AG10803 (cell line): ENCODE results near the gene GBF1.

Experiments
- DNase-seq: peaks from one replicate; pipeline ENCODE4 v3.0.0; 2010; ENCODE audit warnings: low read depth
- H3K4me3 ChIP-seq: 2 replicates; pipeline ENCODE4 v1.5.1; 2011; ENCODE audit warnings: mild to moderate bottlenecking, low read length, control low read depth
- CTCF ChIP-seq: conservative IDR thresholded peaks from 2 replicates; pipeline ENCODE4 v1.5.1; 2011; ENCODE audit warnings: mild to moderate bottlenecking, low read length, control low read depth, inconsistent platforms

GBF1 gene

DNA sequence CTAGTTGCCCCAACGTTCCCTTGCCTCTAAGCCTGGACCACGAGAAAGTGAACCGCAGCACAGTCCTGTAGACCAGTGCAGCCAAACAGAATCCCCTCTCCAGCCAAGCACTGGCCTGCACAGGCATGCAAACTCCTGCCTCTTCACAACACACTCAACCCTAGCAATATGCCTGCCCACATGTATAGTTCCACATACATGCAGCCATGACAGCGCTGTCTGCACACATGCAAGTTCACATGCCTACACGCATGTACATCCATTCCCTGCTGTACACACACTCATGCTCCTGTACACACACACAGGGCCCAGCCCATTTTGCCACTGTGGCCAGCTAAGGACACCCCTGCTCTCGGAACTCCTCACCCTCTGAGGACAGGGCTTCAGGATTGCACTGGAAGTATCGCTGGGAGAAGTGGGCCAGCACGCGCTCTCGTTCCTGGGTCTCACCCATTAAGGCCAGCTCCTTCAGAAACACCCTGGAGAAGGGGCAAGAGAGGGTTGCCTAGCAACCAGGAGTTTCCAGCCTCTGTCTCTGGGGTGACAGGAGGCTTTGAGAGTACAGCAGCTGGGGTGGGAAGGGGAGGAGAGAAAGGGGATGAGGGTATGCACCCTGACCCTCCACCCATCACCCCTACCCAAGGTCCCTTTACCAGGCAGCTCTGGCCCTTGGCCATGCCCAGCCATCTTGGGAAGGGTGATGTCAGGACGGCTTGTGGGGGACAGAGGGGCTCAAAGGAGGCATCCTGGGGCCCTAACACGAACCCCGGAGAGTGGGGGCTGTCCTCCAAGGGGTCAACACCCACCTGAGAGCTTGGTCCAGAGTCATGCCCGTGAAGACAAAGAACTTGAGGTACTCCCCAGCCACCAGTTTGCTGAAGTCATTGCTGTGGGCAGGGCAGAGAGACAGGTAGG lies 166.3 kb downstream of the GBF1 start:
- DNase-seq, result no peak
- no peak overlapping the region for H3K4me3 ChIP-seq
- TF ChIP-seq CTCF, result no peak

DNA sequence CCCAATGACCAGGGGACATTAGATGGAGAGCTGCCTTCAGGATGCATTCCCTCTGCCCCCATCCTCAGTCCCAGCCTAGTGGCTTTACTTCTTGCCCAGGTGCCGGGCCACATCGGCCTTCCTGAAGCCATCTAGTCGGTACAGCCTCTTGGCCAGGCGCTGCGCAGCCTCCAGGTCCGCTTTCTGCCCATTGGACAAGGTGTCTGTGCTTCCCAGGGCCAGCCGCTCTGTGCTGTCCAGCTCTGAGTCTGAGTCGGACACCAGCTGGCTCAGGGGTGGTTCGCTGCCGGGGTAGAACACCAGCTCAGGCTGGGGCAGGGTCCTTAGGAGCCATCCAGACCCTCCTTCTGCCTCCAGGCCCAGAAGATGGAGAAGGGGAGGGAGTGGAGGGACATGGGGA lies 167.0 kb downstream of the GBF1 start:
- H3K4me3 ChIP-seq, result no peak overlapping the region
- no peak for TF ChIP-seq CTCF
- DNase-seq, result no peak

DNA sequence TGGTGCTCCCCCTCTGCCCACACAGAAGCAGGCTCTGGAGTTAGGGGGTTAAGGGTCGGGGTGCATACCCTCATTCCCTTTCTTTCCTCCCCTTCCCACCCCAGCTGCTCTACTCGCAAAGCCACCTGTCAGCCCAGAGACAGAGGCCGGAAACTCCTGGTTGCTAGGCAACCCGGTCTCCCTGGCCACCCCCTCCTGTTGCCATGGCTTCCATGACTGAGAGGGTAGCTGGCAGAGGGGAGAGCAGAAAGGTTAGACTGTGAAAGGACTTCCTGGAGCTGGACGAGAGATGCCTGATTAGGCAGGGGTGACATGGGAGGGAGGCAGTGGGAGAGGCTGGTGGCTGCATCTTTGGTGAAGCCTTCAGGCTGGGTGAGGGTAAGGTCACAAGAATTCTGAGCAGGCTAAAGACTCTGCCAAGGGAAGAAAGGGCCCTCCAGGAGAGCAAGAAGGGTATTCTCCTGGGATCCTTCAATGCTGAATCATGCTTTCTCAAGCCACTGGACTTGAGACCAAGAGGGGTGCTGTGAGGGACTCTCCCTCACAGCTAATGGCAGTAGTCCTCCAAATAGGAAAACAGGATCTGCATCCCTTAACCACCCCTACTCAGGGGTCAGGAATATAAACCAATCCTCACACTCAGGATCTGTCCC lies 167.8 kb downstream of the GBF1 start:
- TF ChIP-seq CTCF, result no peak
- no peak for DNase-seq
- no peak overlapping the region for H3K4me3 ChIP-seq

DNA sequence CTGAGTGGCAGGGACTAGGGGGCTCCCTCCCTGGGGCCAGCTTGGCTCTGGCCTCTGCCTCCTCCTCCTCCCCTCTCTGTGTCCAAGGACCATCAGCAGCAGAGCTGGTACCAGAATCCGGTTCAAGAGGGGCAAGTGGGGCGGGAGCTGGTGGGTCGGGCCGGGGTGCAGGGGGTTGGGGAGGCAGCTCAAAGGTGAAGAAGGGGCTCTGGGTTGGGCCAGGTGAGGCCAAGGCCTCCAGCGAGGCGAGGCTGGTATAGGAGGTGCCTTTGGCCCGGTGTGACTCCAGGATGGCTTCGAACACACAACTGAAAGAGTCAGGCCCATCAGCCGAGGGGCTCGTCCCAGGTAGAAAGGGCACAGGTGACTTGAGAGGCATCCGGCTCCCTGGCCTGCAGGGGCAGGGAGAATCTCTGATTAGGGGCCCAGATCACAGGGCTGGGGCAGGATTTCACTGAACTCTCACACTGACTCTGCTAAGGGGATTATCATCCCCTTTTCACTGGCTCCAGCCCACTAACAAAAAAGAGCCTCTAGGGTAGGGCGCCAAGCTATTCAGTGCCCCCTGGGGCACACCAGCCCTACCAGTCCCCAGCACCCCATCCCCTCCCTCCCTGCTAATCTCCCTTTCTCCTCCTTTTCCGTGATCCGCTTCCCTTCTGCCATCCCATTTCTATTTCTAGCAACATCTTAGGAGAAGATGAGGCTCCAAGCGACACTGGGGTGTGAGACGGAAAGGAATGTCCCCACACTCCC lies 168.7 kb downstream of the GBF1 start:
- H3K4me3 ChIP-seq, result no peak overlapping the region
- DNase-seq, result no peak
- no peak for TF ChIP-seq CTCF

- no peak for TF ChIP-seq CTCF
- no peak for DNase-seq
- no peak overlapping the region for H3K4me3 ChIP-seq
Observed at GRCh38 chr10:102414749-102415148, 169.4 kb downstream of the GBF1 start.

DNA sequence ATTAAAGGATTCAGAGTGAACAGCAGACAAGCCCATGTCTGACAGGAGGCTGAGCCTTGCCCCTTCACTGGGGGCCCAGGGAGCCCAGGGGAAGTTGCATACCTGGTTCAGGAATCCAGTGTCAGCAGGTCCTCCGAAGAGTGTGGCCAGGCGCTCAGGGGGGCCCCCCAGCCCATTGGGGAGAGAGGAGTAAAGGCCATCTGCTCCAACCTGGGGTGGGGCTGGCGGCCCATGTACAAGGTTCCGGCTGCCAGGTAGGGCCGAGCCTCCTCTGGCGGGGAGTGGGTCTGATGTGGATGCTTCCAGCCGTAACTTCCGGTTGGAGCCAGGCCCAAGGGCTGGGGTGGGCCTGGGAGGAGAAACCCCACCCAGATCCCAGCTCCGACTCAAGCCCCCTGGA lies 171.0 kb downstream of the GBF1 start:
- TF ChIP-seq CTCF, result no peak
- no peak for DNase-seq

More for the DNA sequence above, 171.0 kb downstream of the GBF1 start:
- H3K4me3 ChIP-seq, result no peak overlapping the region
